ENCODE results near the gene LAPTM5. TPM values are rescaled to one million over a fixed set of nuclear protein-coding genes. Genes with fewer than 3 reads are reported as not detected.

Gene LAPTM5
- total RNA-seq, 1 donor from 2014 or later, result 0.56 TPM

- peaks cover 23% of the 10 kb centered on the region for H3K4me1 Mint-ChIP-seq (ENCODE audit: low read depth, unreplicated experiment)
- H3K27ac Mint-ChIP-seq (ENCODE audit: unreplicated experiment), result no peak overlapping the region
- no peak overlapping the region for H3K4me3 Mint-ChIP-seq (ENCODE audit: unreplicated experiment)
- peaks cover 4% of the 10 kb centered on the region for H3K27me3 Mint-ChIP-seq (ENCODE audit: unreplicated experiment)
- peaks cover 8% of the 10 kb centered on the region for H3K36me3 Mint-ChIP-seq (ENCODE audit: unreplicated experiment)
- no peak for TF ChIP-seq CTCF (IDR thresholded peaks at IDR 0.05; ENCODE audit: partially characterized antibody, unreplicated experiment)
- H3K9me3 Mint-ChIP-seq (ENCODE audit: unreplicated experiment), result peaks cover 5% of the 10 kb centered on the region
- DNase-seq, result no peak
These were observed 15.1 kb downstream of the LAPTM5 start for GRCh38 chr1:30742300-30742962.

- Mint-ChIP-seq H3K9me3 (ENCODE audit: unreplicated experiment) (peaks cover 3% of the 10 kb centered on the region), H3K36me3 (ENCODE audit: unreplicated experiment) (peaks cover 8% of the 10 kb centered on the region), H3K4me3 (ENCODE audit: unreplicated experiment) (no peak overlapping the region), H3K4me1 (ENCODE audit: low read depth, unreplicated experiment) (peaks cover 19% of the 10 kb centered on the region), H3K27me3 (ENCODE audit: unreplicated experiment) (peaks cover 2% of the 10 kb centered on the region), H3K27ac (ENCODE audit: unreplicated experiment) (no peak overlapping the region)
- no peak for DNase-seq
- TF ChIP-seq CTCF (IDR thresholded peaks at IDR 0.05; ENCODE audit: partially characterized antibody, unreplicated experiment), result no peak
These were observed 16.2 kb downstream of the LAPTM5 start for GRCh38 chr1:30741239-30741894.

DNA sequence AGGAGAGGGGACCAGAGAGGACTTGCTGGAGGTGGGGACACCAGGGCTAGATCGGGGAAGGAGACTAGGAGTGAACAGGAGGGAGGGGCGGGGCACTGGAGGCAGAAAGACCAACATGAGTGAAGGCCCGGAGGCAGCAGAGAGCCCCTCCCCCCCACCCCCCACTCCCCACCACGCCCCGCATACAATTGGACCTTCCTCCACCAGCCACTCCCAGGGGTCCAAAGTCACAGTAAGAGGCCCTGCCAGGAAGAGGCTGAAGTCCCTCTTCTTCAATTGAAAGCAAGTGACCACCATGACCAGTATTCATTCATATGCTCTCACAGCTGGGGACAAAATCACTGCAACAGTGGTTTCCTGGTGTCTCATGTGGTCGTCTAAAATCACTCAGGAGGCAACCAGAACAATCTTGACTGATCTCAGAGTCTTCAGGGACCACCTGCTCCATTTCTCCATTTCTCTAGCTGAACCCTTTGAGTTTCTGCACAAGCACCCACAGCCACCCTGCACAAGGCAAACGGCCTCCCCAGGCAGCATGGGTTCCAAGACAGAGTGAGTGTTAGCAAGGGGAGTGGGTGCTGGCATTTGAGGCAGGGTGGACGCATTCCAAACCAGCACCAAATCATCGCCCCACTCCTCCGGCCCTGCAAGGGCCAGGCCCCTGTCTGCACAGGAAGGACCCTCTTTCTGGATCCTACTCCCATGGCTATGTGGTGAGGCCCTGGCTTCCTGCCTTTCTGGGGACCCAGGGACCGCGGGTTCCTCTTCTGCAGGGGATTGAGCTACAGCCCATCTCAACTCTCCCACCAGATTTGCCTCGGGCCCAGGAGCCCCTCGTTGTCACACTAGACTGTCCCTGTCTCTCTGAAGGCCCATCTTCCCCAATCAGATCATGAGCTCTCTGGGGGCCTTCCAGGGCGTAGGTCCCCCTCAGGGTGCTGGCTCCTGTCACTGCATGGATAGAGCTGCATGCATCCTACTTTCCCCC, 17.0 kb downstream of the LAPTM5 start:
- H3K27me3 Mint-ChIP-seq (ENCODE audit: unreplicated experiment), result peaks cover 2% of the 10 kb centered on the region
- H3K9me3 Mint-ChIP-seq (ENCODE audit: unreplicated experiment), result peaks cover 3% of the 10 kb centered on the region
- no peak overlapping the region for H3K27ac Mint-ChIP-seq (ENCODE audit: unreplicated experiment)
- H3K36me3 Mint-ChIP-seq (ENCODE audit: unreplicated experiment), result peaks cover 8% of the 10 kb centered on the region
- no peak for DNase-seq
- H3K4me1 Mint-ChIP-seq (ENCODE audit: low read depth, unreplicated experiment), result peaks cover 21% of the 10 kb centered on the region
- TF ChIP-seq CTCF (IDR thresholded peaks at IDR 0.05; ENCODE audit: partially characterized antibody, unreplicated experiment), result no peak
- H3K4me3 Mint-ChIP-seq (ENCODE audit: unreplicated experiment), result no peak overlapping the region

DNA sequence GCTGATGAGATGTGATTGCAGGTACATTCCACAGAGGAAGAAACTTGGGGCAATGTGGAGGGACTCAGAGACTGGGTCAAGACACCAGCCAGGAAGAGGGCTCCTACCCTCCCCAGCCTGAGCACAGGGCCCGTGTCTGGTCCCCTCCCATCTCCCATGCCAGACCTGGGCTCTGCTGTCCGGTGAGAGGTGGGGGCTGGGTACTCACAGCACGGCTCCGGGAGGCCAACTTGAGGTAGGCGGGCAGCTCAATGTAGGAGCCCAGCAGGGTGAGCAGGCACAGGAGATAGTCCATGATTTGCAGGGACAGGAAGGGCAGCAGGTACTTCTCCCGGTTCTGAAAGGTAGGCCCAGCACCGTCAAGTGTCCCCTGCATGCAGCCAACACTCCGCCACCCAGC, 18.0 kb downstream of the LAPTM5 start:
- peaks cover 2% of the 10 kb centered on the region for H3K27me3 Mint-ChIP-seq (ENCODE audit: unreplicated experiment)
- TF ChIP-seq CTCF (IDR thresholded peaks at IDR 0.05; ENCODE audit: partially characterized antibody, unreplicated experiment), result no peak
- H3K36me3 Mint-ChIP-seq (ENCODE audit: unreplicated experiment), result peaks cover 8% of the 10 kb centered on the region
- H3K4me3 Mint-ChIP-seq (ENCODE audit: unreplicated experiment), result no peak overlapping the region
- peaks cover 2% of the 10 kb centered on the region for H3K9me3 Mint-ChIP-seq (ENCODE audit: unreplicated experiment)
- DNase-seq, result no peak
- H3K4me1 Mint-ChIP-seq (ENCODE audit: low read depth, unreplicated experiment), result peaks cover 22% of the 10 kb centered on the region
- H3K27ac Mint-ChIP-seq (ENCODE audit: unreplicated experiment), result no peak overlapping the region
